HepG2 (cell line): ENCODE measurements around the gene COG1. TPM values are rescaled to one million over a fixed set of nuclear protein-coding genes. Genes with fewer than 3 reads are reported as not detected.

Experiments
- ARHGAP35 ChIP-seq: sonication (generic); formaldehyde crosslinking; IDR thresholded peaks from 2 replicates; pipeline ENCODE4 v1.9.0; 2022; ENCODE audit warnings: mild to moderate bottlenecking, inconsistent platforms, moderate library complexity, missing genetic modification reagents, borderline replicate concordance
- BHLHE40 ChIP-seq: IDR thresholded peaks from 2 replicates; pipeline ENCODE4 v1.6.1; 2011; ENCODE audit warnings: low read length, improper control_type of control experiment
- BRCA1 ChIP-seq: sonication (generic); formaldehyde crosslinking; IDR thresholded peaks from 2 replicates; pipeline ENCODE4 v1.4.0; 2020; ENCODE audit warnings: missing genetic modification reagents
- BRD4 ChIP-seq: sonication (generic); formaldehyde crosslinking; IDR thresholded peaks from 2 replicates; pipeline ENCODE4 v1.4.0; 2020; ENCODE audit warnings: missing genetic modification reagents
- FOXO1 ChIP-seq: sonication (generic); formaldehyde crosslinking; IDR thresholded peaks from 2 replicates; pipeline ENCODE4 v1.4.0; 2020; ENCODE audit warnings: missing genetic modification reagents
- GLI4 ChIP-seq: sonication (generic); formaldehyde crosslinking; IDR thresholded peaks from 2 replicates; pipeline ENCODE4 v1.5.1; 2020; ENCODE audit warnings: missing genetic modification reagents, mild to moderate bottlenecking, moderate library complexity, borderline replicate concordance
- HBP1 ChIP-seq: IDR thresholded peaks from 2 replicates; pipeline ENCODE4 v1.6.1; 2016; ENCODE audit warnings: low read depth, control low read depth
- HNRNPLL ChIP-seq: fragments of 200-400 bp; formaldehyde crosslinking; IDR thresholded peaks from 2 replicates; pipeline ENCODE4 v1.6.1; 2017; ENCODE audit warnings: mild to moderate bottlenecking, low read depth, low read length; ENCODE audit not compliant: poor library complexity, severe bottlenecking
- HOXA9 ChIP-seq: sonication (generic); formaldehyde crosslinking; IDR thresholded peaks from 2 replicates; pipeline ENCODE4 v1.8.1; 2022; ENCODE audit warnings: missing genetic modification reagents, mild to moderate bottlenecking, moderate library complexity, borderline replicate concordance
- IKZF4 ChIP-seq: sonication (generic); formaldehyde crosslinking; IDR thresholded peaks from 2 replicates; pipeline ENCODE4 v1.5.1; 2020; ENCODE audit warnings: borderline replicate concordance, mild to moderate bottlenecking, low read depth, missing genetic modification reagents; ENCODE audit errors: not compliant biosample characterization
- IRF2 ChIP-seq: IDR thresholded peaks from 2 replicates; pipeline ENCODE4 v1.6.1; 2018; ENCODE audit warnings: missing genetic modification reagents, missing compliant biosample characterization
- JDP2 ChIP-seq: sonication (generic); formaldehyde crosslinking; IDR thresholded peaks from 2 replicates; pipeline ENCODE4 v1.8.1; 2022; ENCODE audit warnings: missing genetic modification reagents, borderline replicate concordance
- JUNB ChIP-seq: sonication (generic); formaldehyde crosslinking; IDR thresholded peaks from 2 replicates; pipeline ENCODE4 v1.8.0; 2022; ENCODE audit warnings: missing genetic modification reagents, mild to moderate bottlenecking, borderline replicate concordance
- MATR3 ChIP-seq: sonication (generic); formaldehyde crosslinking; IDR thresholded peaks from 2 replicates; pipeline ENCODE4 v1.4.0; 2020; ENCODE audit warnings: missing genetic modification reagents
- MZF1 ChIP-seq: sonication (generic); formaldehyde crosslinking; IDR thresholded peaks from 2 replicates; pipeline ENCODE4 v1.8.1; 2023; ENCODE audit warnings: mild to moderate bottlenecking, missing genetic modification reagents, borderline replicate concordance
- SP4 ChIP-seq: sonication (generic); formaldehyde crosslinking; IDR thresholded peaks from 2 replicates; pipeline ENCODE4 v1.8.1; 2023; ENCODE audit warnings: mild to moderate bottlenecking, missing genetic modification reagents
- SRSF4 ChIP-seq: fragments of 200-400 bp; formaldehyde crosslinking; IDR thresholded peaks from one replicate; pipeline ENCODE4 v1.6.1; 2018; ENCODE audit warnings: mild to moderate bottlenecking, low read depth, low read length, moderate library complexity; ENCODE audit not compliant: poor library complexity, severe bottlenecking
- ZNF292 ChIP-seq: sonication (generic); formaldehyde crosslinking; IDR thresholded peaks from 2 replicates; pipeline ENCODE4 v1.8.1; 2022; ENCODE audit warnings: mild to moderate bottlenecking, low read depth, missing genetic modification reagents, borderline replicate concordance
- ZNF329 ChIP-seq: sonication (generic); formaldehyde crosslinking; IDR thresholded peaks from 2 replicates; pipeline ENCODE4 v1.9.0; 2021; ENCODE audit warnings: low read depth, mild to moderate bottlenecking, missing genetic modification reagents
- ZNF33B ChIP-seq: sonication (generic); formaldehyde crosslinking; IDR thresholded peaks from 2 replicates; pipeline ENCODE4 v1.5.1; 2020; ENCODE audit warnings: mild to moderate bottlenecking, missing genetic modification reagents
- ZNF382 ChIP-seq: sonication (generic); formaldehyde crosslinking; IDR thresholded peaks from 2 replicates; pipeline ENCODE4 v1.5.0; 2020; ENCODE audit warnings: missing genetic modification reagents, mild to moderate bottlenecking, borderline replicate concordance
- ZNF724P ChIP-seq: sonication (generic); formaldehyde crosslinking; IDR thresholded peaks from 2 replicates; pipeline ENCODE4 v1.8.0; 2022; ENCODE audit warnings: missing genetic modification reagents, borderline replicate concordance
- ZNF776 ChIP-seq: sonication (generic); formaldehyde crosslinking; IDR thresholded peaks from 2 replicates; pipeline ENCODE4 v1.4.0; 2020; ENCODE audit warnings: mild to moderate bottlenecking, missing genetic modification reagents
- ZNF816 ChIP-seq: sonication (generic); formaldehyde crosslinking; IDR thresholded peaks from 2 replicates; pipeline ENCODE4 v1.8.0; 2022; ENCODE audit warnings: missing genetic modification reagents, mild to moderate bottlenecking, borderline replicate concordance
- polyA plus RNA-seq, 8 experiments: library from polyadenylated mRNA; depleted of rRNA in 3 of 8; stranded (reverse) in 7 of 8; unstranded in 1 of 8; fragments of >200 nt; fragmentation: Illumina TruSeq in 4 of 8; extraction: Trizol in 4 of 8; gene quantifications; 2 replicates each; pipeline versions ENCODE4 v1.2.1 to v1.2.3, GENCODE V29; 2011 to 2016; ENCODE audit warnings: low read depth in 4 of 8, missing spikeins in 1 of 8, mixed read lengths in 1 of 8; ENCODE audit not compliant: insufficient read depth in 1 of 8
- total RNA-seq, 5 experiments: library from RNA; depleted of rRNA; stranded (reverse); fragments of >200 nt; fragmentation: Illumina TruSeq; extraction: Trizol; gene quantifications; 2 replicates each; pipeline ENCODE4 v1.2.3, GENCODE V29; 2016; ENCODE audit warnings: low read depth in 1 of 5
- TF ChIP-seq, protein P1 (sequence below): sonication (generic); formaldehyde crosslinking; IDR thresholded peaks from 2 replicates; pipeline ENCODE4 v1.5.0; 2020; ENCODE audit warnings: mild to moderate bottlenecking, missing genetic modification reagents
- TF ChIP-seq, protein P2 (sequence below): sonication (generic); formaldehyde crosslinking; IDR thresholded peaks from 2 replicates; pipeline ENCODE4 v1.4.0; 2020; ENCODE audit warnings: missing genetic modification reagents

The COG1 gene
- total and polyA plus RNA-seq, 2 of the 13 experiments (the other 11 are each of a cell fraction or from before 2014, with no cell fraction given), result 36.6 to 39.7 TPM

DNA sequence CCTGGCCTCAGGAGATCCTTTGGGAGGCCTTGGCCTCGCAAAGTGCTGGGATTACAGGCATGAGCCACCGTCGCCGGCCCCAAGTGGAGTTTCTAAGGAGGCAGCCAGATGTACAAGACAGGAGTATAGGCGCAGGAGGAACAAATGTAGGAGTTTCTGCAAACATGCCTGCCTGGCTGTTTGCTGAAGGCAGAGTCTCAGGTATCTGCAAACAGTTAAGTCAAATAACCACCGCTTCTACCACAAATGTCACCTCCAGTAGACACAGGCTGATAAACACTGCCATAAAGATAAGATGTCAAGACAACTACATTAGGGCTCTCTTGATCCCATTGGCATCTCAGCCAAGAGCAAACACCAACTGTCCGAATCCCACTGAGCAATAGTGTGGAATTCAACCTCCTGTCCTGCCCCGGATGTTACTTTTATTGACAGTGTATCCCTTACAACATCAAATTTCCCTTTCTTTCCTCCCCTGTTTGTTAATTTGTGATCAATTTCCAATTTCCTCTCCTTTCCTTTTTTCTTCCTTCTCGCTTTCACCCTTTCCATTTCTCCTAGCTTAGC, 5.6 kb upstream of the COG1 start (continued):
- no peak for TF ChIP-seq BHLHE40
- TF ChIP-seq BRCA1 (CRISPR knock-in tag), result no peak
- peak; percentile 89; the same call in 1 of the 2 replicates for TF ChIP-seq JUNB
- TF ChIP-seq MATR3 (CRISPR knock-in tag), result no peak
- no peak for TF ChIP-seq SRSF4
- no peak for TF ChIP-seq BRD4
- no peak for TF ChIP-seq ZNF776 (CRISPR knock-in tag)
- TF ChIP-seq, protein P1, sequence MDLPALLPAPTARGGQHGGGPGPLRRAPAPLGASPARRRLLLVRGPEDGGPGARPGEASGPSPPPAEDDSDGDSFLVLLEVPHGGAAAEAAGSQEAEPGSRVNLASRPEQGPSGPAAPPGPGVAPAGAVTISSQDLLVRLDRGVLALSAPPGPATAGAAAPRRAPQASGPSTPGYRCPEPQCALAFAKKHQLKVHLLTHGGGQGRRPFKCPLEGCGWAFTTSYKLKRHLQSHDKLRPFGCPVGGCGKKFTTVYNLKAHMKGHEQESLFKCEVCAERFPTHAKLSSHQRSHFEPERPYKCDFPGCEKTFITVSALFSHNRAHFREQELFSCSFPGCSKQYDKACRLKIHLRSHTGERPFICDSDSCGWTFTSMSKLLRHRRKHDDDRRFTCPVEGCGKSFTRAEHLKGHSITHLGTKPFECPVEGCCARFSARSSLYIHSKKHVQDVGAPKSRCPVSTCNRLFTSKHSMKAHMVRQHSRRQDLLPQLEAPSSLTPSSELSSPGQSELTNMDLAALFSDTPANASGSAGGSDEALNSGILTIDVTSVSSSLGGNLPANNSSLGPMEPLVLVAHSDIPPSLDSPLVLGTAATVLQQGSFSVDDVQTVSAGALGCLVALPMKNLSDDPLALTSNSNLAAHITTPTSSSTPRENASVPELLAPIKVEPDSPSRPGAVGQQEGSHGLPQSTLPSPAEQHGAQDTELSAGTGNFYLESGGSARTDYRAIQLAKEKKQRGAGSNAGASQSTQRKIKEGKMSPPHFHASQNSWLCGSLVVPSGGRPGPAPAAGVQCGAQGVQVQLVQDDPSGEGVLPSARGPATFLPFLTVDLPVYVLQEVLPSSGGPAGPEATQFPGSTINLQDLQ (CRISPR knock-in tag), result no peak
- TF ChIP-seq MZF1 (CRISPR knock-in tag), result no peak
- no peak for TF ChIP-seq ZNF816
- TF ChIP-seq ZNF292 (CRISPR knock-in tag), result peak; percentile 87; the same call in 1 of the 2 replicates
- TF ChIP-seq IRF2 (CRISPR knock-in tag), result peak; percentile 82
- peak; percentile 56; the same call in 1 of the 2 replicates for TF ChIP-seq HBP1
- no peak for TF ChIP-seq ZNF329 (CRISPR knock-in tag)
- peak; percentile 72; the same call in 1 of the 2 replicates for TF ChIP-seq HOXA9 (CRISPR knock-in tag)
- no peak for TF ChIP-seq HNRNPLL
- peak; percentile 53 for TF ChIP-seq SP4 (CRISPR knock-in tag)
- TF ChIP-seq IKZF4, result no peak
- peak; percentile 54; the same call in 1 of the 2 replicates for TF ChIP-seq ARHGAP35 (CRISPR knock-in tag)
- no peak for TF ChIP-seq GLI4 (CRISPR knock-in tag)
- no peak; the same call in 1 of the 2 replicates for TF ChIP-seq ZNF382
- peak; percentile 95 for TF ChIP-seq FOXO1 (CRISPR knock-in tag)
- TF ChIP-seq ZNF724P (CRISPR knock-in tag), result no peak
- TF ChIP-seq, protein P2, sequence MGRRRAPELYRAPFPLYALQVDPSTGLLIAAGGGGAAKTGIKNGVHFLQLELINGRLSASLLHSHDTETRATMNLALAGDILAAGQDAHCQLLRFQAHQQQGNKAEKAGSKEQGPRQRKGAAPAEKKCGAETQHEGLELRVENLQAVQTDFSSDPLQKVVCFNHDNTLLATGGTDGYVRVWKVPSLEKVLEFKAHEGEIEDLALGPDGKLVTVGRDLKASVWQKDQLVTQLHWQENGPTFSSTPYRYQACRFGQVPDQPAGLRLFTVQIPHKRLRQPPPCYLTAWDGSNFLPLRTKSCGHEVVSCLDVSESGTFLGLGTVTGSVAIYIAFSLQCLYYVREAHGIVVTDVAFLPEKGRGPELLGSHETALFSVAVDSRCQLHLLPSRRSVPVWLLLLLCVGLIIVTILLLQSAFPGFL, result no peak
- no peak; the same call in 1 of the 2 replicates for TF ChIP-seq JDP2 (CRISPR knock-in tag)
- TF ChIP-seq ZNF33B (CRISPR knock-in tag), result peak; percentile 63; the same call in 1 of the 2 replicates
